Stimulated activated CD4-positive, alpha-beta T cell treated with anti-CD3 and anti-CD28 coated beads, TNF-alpha, amount 100 ng/mL, for 48 hours (primary cell): Measurements from ENCODE around the gene GPSM3.

Experiments
- DNase-seq, 3 donors: peaks; one replicate each; pipeline ENCODE4 v3.0.0-alpha.2; 2020; ENCODE audit warnings: low read depth in 3 of 3

Gene GPSM3

GRCh38 chr6:32174416-32174815, 18.0 kb downstream of the GPSM3 start:
- DNase-seq: no peak

- no peak for DNase-seq
These were observed 19.3 kb downstream of the GPSM3 start for GRCh38 chr6:32173051-32173727.

- no peak for DNase-seq
These were observed 21.2 kb downstream of the GPSM3 start for GRCh38 chr6:32171234-32171633.

GRCh38 chr6:32170294-32170693, 22.1 kb downstream of the GPSM3 start:
- DNase-seq: no peak

- no peak for DNase-seq
These were observed 23.4 kb downstream of the GPSM3 start for GRCh38 chr6:32168807-32169591.

GRCh38 chr6:32168350-32168749, 24.1 kb downstream of the GPSM3 start:
- DNase-seq: no peak

GRCh38 chr6:32167761-32168262, 24.6 kb downstream of the GPSM3 start:
- no peak for DNase-seq

- DNase-seq: no peak
These were observed 25.2 kb downstream of the GPSM3 start for GRCh38 chr6:32167154-32167760.

GRCh38 chr6:32166411-32167061, 25.9 kb downstream of the GPSM3 start:
- DNase-seq: no peak

- no peak for DNase-seq
These were observed 28.1 kb downstream of the GPSM3 start, which contains the start of gene EGFL8 for GRCh38 chr6:32164295-32164694. EGFL8 (plus strand) TSS chr6:32164595; CDS start chr6:32166166, 1,571 bp downstream.

GRCh38 chr6:32163559-32164258, 28.7 kb downstream of the GPSM3 start:
- DNase-seq: no peak

GRCh38 chr6:32158052-32158451, 34.4 kb downstream of the GPSM3 start:
- DNase-seq: no peak

GRCh38 chr6:32156891-32157290, 35.6 kb downstream of the GPSM3 start:
- DNase-seq: no peak

GRCh38 chr6:32154514-32155161, 37.8 kb downstream of the GPSM3 start:
- peak in 1 of 3 donors; percentile 26 for DNase-seq

GRCh38 chr6:32153564-32154513, 38.6 kb downstream of the GPSM3 start, which contains the start of gene PPT2:
PPT2 (plus strand) TSS chr6:32154141; CDS start chr6:32154595, 454 bp downstream.
- DNase-seq: peak; percentile 47 to 73 (median 70)

- DNase-seq: no peak
These were observed 39.5 kb downstream of the GPSM3 start for GRCh38 chr6:32152769-32153563.

- DNase-seq: no peak
These were observed 40.3 kb downstream of the GPSM3 start, which contains the start of gene PRRT1 for GRCh38 chr6:32151863-32152768. PRRT1 (minus strand) TSS chr6:32151939; CDS start chr6:32151827, 112 bp downstream.
